ENCODE data around the gene ZER1.
"Not testable (repeated sequence)": the region's sequence is repeated elsewhere in the genome, so short reads cannot be mapped to it uniquely, and the experiment has no call there.

Gene ZER1

DNA sequence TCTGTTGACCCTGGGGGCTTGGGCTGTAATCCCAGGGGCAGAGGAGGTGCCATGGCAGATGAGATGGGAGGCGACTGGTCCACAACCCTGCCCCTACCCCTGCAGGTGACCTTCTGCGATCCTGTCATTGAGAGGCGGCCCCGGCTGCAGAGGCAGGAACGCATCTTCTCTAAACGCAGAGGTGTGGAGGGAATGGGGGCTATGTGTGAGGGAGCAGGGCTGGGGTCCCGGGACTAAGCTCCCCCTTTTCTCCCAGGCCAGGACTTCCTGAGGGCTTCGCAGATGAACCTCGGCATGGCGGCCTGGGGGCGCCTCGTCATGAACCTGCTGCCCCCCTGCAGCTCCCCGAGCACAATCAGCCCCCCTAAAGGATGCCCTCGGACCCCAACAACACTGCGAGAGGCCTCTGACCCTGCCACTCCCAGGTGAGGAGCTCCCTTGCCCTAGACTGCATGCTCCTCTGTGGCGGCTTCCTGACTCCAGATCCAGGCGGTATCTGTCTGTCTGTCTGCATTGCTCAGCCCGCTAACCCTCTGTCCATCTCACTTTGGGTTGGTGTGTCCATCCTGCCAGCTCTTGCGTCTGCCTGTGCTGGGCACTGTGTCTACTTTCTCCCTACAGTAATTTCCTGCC is 57.7 kb downstream of the ZER1 start:
- no peak for DNase-seq

DNA sequence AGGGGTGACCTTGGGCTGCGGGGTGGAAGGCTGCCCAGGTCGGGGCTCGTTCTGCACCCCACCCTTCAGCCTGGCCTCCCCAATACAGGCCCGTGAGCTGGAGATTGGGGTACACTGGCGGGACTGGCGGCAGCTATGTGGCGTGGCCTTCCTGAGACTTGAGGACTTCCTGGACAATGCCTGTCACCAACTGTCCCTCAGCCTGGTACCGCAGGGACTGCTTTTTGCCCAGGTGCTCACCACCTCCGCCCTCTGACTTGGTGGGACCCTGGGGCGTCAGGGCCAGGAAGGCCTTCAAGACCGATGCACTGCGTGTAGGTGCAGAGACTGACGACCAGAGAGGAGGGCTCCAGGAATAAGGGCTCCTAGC is 58.3 kb downstream of the ZER1 start:
- no peak for DNase-seq

DNA sequence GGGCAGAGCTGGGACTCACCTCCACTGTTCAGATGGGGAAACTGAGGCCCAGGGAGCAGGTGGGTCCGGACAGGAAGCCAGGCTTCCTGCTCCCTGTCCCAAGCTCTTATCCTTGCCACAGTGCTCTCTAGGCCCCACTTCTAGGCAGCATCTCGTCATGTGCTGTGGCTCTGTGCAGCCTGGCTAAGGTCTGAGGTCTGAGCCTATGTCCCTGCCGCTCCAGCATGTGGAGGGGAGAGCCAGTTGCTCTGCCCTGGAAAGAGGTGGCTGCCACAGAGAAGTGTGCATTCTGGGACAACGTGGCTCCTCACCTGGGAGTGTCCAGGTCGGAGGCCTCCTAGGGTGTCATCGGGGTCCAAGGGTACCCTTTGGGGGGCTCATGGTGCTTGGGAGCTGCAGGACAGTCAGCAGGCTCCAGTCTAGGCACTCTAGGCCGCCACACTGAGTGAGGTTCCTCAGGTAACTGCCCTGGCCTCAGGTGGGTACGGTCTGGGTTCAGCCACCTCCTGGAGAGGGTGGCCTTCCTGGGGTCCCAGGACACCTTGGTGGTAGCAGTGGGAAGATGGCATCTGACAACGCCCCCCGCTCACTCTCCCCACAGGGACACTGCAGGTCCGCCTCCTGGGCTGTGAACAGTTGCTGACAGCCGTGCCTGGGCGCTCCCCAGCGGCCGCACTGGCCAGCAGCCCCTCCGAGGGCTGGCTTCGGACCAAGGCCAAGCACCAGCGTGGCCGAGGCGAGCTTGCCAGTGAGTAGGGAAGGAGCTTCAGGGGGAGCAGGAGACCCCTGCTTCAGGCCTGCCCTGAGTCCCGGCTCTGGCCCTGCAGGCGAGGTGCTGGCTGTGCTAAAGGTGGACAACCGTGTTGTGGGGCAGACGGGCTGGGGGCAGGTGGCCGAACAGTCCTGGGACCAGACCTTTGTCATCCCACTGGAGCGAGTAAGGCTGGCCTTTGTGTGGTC is 59.0 kb downstream of the ZER1 start:
- no peak for DNase-seq

DNA sequence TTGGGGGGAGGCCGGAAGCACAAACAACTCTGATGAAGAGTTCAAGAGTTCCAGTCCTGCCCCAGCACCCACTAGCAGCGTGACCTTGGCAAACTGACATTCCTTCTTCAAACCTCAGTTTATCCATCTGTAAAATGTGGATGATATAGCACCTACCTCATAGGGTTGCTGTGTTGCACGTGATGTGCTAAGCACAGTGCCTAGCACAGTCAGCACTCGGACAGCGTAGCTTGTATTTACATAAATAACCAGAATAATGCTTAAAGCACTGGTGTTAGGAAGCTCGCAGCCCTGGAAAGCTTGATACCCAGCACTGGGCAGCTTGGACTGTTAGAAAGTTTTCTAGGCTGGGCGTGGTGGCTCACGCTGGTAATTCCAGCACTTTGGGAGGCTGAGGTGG is 64.3 kb downstream of the ZER1 start:
- DNase-seq: no peak

DNA sequence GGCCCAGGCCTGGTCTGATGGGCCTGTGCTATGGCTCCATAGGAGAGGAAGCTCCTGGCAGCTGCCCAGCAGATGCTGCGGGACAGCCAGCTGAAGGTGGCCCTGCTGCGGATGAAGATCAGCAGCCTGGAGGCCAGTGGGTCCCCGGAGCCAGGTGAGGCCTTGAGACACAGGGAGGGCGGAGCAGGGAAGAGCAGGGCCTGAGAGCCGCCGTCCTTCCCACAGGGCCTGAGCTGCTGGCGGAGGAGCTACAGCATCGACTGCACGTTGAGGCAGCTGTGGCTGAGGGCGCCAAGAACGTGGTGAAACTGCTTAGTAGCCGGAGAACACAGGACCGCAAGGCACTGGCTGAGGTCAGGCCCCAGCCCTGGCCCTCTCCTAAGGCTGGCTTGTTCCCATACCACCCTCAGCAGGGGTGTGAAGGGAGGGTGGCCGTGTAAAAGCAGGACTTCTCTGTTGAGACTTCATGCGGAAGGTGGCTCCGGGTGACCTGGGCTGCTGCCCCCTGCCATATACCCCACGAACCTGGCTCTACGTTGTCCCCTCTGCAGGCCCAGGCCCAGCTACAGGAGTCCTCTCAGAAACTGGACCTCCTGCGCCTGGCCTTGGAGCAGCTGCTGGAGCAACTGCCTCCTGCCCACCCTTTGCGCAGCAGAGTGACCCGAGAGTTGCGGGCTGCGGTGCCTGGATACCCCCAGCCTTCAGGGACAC is 64.9 kb downstream of the ZER1 start:
- DNase-seq: no peak

DNA sequence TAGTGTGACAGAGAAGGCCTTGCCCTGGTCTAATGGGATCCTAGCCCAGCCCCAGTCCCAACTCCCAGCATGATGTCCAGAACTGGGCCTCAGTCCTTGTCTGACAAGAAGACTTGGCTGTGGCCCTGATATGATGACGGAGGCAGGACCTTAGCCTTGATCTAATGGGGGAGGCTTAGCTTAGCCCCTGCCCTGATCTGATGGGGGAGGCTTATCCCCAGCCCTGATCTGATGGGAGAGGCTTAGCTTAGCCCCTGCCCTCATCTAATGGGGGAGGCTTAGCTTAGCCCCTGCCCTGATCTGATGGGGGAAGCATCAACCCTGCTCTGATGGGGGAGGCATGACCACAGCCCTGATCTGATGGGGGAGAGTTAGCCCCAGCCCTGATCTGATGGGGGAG is 65.7 kb downstream of the ZER1 start:
- no peak for DNase-seq

DNA sequence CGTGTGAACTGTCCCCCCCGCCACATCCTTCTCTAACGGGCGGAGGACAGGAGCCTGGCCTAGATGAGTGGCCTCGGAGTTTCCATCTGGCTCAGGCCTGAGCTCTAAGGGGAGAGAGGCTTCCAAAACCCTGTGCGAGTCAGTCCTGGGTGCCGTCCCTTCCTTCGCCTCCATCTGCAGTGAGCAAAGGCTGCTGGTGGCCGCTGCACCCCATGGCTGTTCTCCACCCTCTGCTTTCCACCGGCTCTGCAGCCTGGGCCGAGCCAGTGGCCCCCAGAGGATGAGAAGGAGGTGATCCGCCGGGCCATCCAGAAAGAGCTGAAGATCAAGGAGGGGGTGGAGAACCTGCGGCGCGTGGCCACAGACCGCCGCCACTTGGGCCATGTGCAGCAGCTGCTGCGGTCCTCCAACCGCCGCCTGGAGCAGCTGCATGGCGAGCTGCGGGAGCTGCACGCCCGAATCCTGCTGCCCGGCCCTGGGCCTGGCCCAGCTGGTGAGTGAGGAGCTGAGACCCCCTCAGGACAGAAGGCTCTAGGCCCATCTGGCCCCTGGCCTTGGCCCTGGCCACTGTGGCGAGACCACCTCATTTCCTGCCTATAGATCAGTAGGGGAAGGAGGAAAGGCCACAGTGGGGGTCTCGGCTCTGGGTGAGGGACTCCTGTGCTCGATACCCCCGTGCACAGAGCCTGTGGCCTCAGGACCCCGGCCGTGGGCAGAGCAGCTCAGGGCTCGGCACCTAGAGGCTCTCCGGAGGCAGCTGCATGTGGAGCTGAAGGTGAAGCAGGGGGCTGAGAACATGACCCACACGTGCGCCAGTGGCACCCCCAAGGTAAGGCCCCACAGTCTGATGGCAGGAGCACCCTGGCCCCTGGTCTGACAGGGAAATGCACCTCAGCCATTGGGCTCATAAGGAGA is 66.4 kb downstream of the ZER1 start:
- no peak for DNase-seq

DNA sequence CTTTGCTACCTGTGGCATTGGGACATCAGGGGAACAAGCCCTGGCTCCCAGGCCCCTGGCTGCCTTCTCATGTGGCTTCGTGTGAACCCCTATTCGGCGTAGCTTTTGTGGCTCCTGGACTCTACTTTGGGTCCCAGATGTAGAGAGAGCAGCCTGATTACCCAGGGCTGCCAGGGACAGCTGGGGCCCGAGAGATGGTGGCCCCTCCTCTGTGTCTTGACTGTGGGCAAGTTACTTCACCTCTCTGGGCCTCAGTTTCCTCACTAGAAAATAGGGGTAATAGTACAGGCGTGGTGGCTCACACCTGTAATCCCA is 67.4 kb downstream of the ZER1 start:
- no peak for DNase-seq

DNA sequence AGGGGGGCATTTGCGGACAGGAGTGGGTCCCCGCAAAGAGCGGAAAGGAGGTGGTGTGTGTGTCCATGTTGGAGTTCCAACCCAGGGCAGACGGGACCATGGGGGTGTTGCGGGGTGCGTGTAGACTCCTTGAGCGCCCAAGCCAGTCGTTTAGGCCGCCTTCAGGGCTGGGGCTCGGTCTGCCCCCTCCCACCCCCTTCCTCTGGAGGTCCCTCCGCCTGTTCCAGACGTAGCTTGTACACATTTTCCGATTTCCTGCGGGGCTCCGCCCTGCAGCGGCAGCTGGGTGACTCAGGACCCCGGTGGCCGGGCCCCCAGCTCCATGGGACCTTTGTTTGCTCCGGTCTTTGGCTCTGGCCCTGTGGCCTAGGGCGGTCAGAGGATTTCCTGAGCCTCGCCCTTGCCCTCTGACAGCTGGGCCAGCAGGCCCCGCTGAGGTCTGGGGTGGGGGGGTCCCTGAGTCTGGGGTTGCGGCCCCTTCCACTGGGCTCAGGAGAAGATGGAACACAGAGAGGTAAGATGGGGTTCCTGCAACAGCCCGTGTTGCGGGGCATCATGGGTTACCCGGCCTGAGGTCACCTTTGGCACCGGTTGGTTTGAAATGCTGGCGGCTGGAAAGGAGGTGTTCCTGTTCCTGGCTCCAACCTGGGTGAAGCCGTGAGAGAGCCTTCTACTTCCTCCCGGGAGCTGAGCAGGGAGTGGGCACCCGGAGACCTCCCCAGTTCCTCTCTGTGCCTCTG is 67.9 kb downstream of the ZER1 start:
- no peak for DNase-seq

DNA sequence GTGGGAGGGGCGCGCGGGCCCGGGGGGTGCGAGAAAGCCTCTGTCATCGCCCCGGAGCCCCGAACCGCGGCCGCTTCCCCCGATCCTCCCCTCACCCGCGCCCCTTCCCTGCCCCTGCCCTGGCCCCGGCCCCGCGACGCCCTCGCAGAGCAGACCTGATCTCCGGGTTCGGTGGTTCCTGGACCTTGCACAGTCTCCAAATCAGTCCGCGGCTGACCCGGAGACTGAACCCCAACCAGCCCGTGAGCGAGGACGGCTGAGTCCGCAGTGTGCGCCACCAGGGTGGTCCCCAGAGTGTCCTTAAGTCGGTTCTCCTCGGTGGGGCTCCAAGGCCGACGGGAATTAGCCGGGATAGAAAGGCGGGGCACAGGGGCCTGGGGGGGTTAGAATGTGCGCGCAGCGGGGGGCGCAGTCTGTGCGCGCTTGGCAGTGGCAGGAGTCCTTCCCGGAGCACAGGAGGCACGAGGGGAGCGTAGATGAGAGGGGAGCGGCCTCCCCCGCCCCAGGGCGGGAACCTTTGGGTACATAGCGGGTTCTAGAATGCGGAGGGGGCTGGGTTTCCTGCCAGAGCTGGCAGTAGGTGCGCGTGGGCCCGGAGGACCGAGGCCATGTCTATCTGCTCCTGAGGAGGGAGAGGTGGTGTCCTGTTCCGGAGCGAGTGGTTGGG is 68.6 kb downstream of the ZER1 start:
- DNase-seq: no peak

DNA sequence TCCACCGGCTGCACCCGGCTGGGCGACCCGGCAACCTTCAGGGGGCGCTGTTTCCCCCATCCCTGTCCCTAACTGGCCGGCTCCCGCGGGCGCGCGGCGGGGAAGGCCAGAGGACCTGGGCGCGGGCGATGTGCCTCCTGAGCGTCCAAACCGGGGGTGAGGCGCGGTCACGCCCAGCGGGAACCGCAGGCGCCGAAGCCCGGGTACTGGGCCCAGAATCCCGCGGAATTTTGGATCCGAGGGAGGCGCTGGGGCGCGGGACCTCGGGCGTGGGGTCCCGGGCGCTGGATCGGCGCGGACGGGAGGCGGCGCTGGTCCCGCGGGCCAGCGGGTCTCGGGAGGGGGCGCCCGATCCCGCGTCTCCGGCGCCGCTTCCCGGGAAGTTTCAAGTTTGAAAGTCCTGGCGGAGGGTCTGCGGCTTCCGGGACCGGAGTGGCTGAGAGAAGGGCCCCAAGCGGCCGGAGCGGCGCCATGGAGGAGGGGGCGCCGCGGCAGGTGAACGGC is 69.2 kb downstream of the ZER1 start, which contains the start of gene PKN3:
TSS of gene PKN3 (plus strand) at position 59 of the 504 bp plus-strand sequence. CDS start at position 472, 413 bp downstream.
- peak; percentile 85 for DNase-seq

DNA sequence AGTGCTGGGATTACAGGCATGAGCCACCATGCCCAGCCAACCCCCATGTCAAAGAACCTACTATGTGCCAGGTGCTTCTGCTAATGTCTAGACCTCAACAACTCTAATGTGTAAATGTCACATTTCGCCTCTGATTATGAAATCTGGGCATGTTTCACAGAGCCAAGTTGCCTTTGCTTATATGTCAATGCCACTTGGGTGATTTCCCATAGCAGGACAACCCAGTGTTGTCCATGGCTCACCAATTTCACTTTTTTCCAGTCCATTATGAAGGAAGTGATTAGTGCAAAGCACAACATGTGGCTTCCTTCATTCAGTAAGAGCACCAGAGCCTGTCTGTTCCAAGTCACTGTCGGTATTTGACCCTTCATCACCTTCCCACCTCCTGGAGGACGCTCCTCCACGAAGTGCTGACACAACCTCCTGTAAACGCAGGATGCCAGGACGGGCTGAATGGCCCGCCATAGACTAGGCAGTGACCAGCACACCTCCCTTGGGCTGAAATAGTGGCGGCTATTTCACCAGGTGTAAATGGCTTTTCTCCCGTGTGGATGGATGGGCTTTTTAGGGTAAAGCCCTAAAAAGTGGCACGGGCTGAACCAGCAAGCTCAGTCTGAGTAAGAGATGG is 70.4 kb downstream of the ZER1 start:
- DNase-seq: no peak

DNA sequence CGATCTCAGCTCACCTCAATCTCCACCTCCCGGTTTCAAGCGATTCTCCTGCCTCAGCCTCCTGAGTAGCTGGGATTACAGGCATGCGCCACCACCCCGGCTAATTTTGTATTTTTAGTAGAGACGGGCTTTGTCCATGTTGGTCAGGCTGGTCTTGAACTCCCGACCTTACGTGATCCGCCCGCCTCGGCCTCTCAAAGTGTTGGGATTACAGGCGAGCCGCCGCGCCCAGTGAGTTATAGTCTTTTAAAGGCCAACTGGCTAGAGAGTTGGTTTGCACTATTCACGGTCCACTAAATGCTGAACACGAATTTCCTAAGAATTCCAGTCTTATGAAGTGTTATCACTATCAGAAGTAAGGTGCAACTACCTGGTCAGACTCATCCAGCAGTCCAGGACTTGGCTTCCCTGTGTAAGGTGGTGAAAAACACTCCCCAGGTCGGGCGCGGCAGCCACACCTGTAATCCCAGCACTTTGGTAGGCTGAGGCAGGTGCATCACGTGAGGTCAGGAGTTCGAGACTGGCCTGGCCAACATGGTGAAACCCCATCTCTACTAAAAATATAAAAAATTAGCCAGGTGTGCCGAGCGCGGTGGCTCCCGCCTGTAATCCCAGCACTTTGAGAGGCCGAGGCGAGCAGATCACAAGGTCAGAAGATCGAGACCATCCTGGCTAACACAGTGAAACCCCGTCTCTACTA is 72.5 kb downstream of the ZER1 start:
- not testable (repeated sequence) for DNase-seq

DNA sequence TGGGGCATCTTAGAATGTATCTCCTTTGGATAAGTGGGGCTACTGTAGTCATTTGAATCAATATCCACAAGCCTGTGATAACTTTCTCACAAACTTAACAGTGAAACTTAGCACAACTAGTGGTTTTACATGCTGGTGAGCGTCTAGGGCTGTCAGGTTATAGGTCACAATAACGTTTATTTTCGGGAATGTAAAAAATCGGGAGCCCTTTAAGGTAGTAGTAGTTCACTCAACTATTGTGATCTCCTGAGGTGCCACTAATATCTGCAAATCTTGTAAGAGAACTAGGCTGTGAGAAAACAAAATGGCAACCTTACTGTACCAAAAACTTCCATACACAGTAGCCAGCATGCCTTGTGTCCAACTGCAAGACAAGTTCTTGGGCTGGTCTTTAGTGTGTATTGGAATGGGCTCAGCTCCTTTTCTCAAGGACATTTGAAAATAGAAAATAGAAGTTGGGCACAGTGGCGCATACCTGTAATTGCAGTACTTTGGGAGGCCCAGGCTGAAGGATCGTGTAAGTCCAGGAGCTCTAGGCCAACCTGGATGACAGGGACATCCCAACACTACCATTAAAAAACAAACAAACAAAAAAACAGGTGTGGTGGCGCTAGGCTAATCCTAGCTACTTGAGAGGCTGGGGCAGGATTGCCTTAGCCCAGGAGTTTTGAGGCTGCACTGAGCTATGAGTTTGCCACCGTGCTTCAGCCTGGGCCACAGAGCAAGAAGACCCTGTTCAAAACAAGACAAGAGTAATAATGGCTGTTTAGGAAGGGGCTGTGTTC is 74.6 kb downstream of the ZER1 start:
- no peak for DNase-seq

DNA sequence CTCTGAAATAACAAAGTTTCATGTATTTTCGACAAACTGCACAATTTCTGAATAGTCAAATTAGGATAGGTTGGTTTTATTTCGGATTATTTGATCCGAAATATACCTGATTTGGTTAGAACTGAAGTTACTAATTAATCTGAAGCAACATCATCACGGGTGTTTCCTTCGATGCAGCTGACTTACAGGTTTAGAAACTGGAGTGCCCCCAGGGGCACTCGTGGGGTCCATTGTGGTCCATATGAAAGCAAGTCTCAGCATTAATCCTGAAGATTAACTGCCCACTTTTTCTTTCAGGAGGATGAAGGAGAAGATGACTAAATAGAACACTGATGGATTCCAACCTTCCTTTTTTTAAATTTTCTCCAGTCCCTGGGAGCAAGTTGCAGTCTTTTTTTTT is 77.4 kb downstream of the ZER1 start:
- no peak for DNase-seq

DNA sequence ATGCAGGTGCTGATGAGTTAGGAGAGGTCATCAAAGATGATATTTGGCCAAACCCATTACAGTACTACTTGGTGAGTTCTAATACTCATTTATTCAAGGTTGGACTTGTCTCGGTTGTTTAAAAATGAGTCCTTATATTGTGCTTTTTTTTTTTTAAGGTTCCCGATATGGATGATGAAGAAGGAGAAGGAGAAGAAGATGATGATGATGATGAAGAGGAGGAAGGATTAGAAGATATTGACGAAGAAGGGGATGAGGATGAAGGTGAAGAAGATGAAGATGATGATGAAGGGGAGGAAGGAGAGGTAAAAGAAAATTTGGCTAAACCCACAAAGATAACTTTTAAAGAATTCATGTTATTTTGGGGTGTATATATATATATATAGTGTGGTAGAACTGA is 78.0 kb downstream of the ZER1 start:
- not testable (repeated sequence) for DNase-seq

DNA sequence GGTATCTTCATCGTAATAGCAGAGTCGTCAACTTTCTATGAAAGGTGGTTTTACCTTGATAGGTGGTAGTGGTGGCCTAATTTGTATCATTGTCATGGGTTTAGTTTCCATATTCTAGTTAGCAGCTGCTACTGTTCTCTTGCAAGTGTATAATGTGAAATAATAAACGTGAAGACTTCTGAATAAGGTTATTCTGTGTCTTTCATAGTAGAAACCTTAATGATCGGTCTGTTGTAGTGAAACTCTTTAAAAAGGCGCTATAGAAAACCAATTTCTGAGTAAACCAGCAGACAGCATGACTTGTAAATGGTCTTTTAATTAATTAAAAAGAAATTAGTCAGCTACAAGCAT is 81.1 kb downstream of the ZER1 start:
- no peak for DNase-seq

DNA sequence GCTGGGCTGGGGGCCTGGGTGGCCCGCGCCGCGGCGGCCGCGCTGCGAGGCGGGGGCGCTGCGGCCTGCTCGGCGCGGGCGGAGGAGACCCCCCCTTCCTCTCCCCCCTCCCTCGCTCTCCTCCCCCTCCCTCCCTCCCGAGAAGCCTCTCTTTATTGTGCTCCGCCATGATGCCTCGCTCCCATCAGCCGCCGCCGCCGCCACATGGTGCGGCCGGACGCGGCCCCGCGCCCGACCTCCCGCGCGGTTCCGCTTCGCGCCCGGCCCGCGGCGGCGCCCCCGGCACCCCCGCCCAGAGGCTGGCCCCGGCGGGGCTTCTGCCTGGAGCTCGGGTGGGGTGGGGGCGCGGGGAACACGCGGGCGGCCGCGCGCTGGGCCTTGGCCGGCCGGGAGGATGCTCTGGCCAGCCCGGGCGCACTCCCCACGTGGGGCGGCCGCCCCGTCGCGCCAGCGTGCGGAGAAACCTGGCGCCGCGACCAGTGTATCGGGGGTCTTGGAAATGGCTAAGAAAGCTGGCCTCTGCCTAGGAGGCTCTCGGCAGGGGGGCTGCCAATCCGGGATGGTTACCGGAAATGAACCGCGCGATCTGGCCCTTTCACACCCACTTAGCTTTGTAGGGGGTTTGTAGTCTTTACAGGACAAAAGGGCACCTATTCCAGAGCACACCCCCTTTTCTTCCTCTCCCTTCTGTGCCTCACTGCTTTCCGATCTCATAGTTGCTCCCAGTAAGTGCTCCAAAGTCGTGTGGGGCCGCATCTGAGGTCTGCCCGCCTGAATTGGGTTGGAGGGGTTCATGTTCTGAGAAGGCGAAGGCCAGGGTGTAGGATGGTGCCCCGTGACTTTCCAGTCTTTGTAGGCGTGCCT is 81.7 kb downstream of the ZER1 start:
- peak; percentile 71 for DNase-seq

Measured in CD4-positive, alpha-beta T cell treated with Interleukin-12 subunit alpha and Interleukin-12 subunit beta, for 1 hour (primary cell).